PC-3 (cell line): ENCODE data around the gene MTHFD1. TPM values are rescaled to one million over a fixed set of nuclear protein-coding genes. Genes with fewer than 3 reads are reported as not detected.

ENCODE experiments used
- ATAC-seq: fragments of 200-7000 bp; cut with Tn5 transposase; 2 replicates; pipeline ENCODE4 v1.9.1; 2020; ENCODE audit warnings: mild to moderate bottlenecking, moderate library complexity
- BruUV-seq: library from RNA; stranded (reverse); fragments of 400-500 nt; replicated peaks from 2 replicates; lab custom pipeline; 2021; lab: Mats Ljungman, UMichigan
- CTCF ChIA-PET: fragments of 300-600 bp; sonication (Branson Sonifier 250); formaldehyde crosslinking; loops from one replicate; lab custom pipeline; 2022; ENCODE audit warnings: antibody characterized with exemption; lab: Charles Lee
- POLR2A ChIA-PET: fragments of 300-600 bp; sonication (Branson Sonifier 250); formaldehyde crosslinking; loops from one replicate; lab custom pipeline; 2022; ENCODE audit warnings: antibody characterized with exemption; ENCODE audit not compliant: unreplicated experiment; lab: Charles Lee
- DNase-seq: peaks from one replicate; pipeline ENCODE4 v3.0.0-alpha.2; 2015
- H2AFZ ChIP-seq: fragments of 300-600 bp; sonication (generic); 2 replicates; pipeline ENCODE4 v1.6.0; 2016; ENCODE audit warnings: antibody characterized with exemption, low read length
- H3F3A ChIP-seq: fragments of 300-600 bp; sonication (generic); one replicate; pipeline ENCODE4 v1.6.0; 2017; ENCODE audit warnings: antibody characterized with exemption, low read length, control low read depth, mild to moderate bottlenecking; ENCODE audit not compliant: unreplicated experiment
- H3K27ac ChIP-seq: fragments of 300-600 bp; sonication (generic); 2 replicates; pipeline ENCODE4 v1.5.1; 2016; ENCODE audit warnings: mild to moderate bottlenecking, low read length
- H3K27me3 ChIP-seq: fragments of 300-600 bp; sonication (generic); 2 replicates; pipeline ENCODE4 v1.6.1; 2016; ENCODE audit warnings: low read length, mixed read lengths
- H3K36me3 ChIP-seq: fragments of 300-600 bp; sonication (generic); 2 replicates; pipeline ENCODE4 v1.6.1; 2016; ENCODE audit warnings: low read depth, mixed run types, low read length, mixed read lengths
- H3K4me1 ChIP-seq: fragments of 300-600 bp; sonication (generic); 2 replicates; pipeline ENCODE4 v1.5.1; 2016; ENCODE audit warnings: low read length; ENCODE audit not compliant: insufficient read depth
- H3K4me2 ChIP-seq: fragments of 300-600 bp; sonication (generic); 2 replicates; pipeline ENCODE4 v1.6.0; 2016; ENCODE audit warnings: low read length
- H3K4me3 ChIP-seq: fragments of 300-600 bp; sonication (generic); 2 replicates; pipeline ENCODE4 v1.5.1; 2016; ENCODE audit warnings: mild to moderate bottlenecking, low read length, mixed read lengths
- H3K79me2 ChIP-seq: fragments of 300-600 bp; sonication (generic); 2 replicates; pipeline ENCODE4 v1.6.1; 2017; ENCODE audit warnings: low read length, mixed read lengths
- H3K9ac ChIP-seq: fragments of 300-600 bp; sonication (generic); 2 replicates; pipeline ENCODE4 v1.6.0; 2016; ENCODE audit warnings: mild to moderate bottlenecking, low read length
- H3K9me2 ChIP-seq: fragments of 300-600 bp; sonication (generic); replicated peaks from 2 replicates; pipeline ENCODE4 v1.6.1; 2016; ENCODE audit warnings: mixed run types, low read length, mixed read lengths
- H3K9me3 ChIP-seq: fragments of 300-600 bp; sonication (generic); 2 replicates; pipeline ENCODE4 v1.6.1; 2016; ENCODE audit warnings: low read length, mixed read lengths
- H4K20me1 ChIP-seq: fragments of 300-600 bp; sonication (generic); 2 replicates; pipeline ENCODE4 v1.6.1; 2016; ENCODE audit warnings: low read length, mixed read lengths
- CTCF ChIP-seq: fragments of 300-600 bp; sonication (generic); conservative IDR thresholded peaks from 2 replicates; pipeline ENCODE4 v1.5.1; 2017; ENCODE audit warnings: antibody characterized with exemption, low read depth, mild to moderate bottlenecking, low read length
- EZH2 ChIP-seq: fragments of 300-600 bp; sonication (generic); IDR thresholded peaks from one replicate; pipeline ENCODE4 v1.6.1; 2017; ENCODE audit warnings: antibody characterized with exemption, mild to moderate bottlenecking, low read length; ENCODE audit not compliant: unreplicated experiment
- EZH2phosphoT487 ChIP-seq: fragments of 300-600 bp; sonication (generic); IDR thresholded peaks from 2 replicates; pipeline ENCODE4 v1.6.1; 2018; ENCODE audit warnings: mild to moderate bottlenecking, antibody characterized with exemption, low read length, borderline replicate concordance
- intact Hi-C: fragments of 100-400 bp; cut with micrococcal nuclease; formaldehyde crosslinking; loops from 2 replicates; pipeline ENCODE4 v1.9.0; 2023
- total RNA-seq: library from RNA; depleted of rRNA; stranded (reverse); fragments of >200 nt; gene quantifications from 2 replicates; pipeline ENCODE4 v1.2.3, GENCODE V29; 2014

MTHFD1 gene
- total RNA-seq, 1 experiment from 2014 or later, result 89.3 TPM

DNA sequence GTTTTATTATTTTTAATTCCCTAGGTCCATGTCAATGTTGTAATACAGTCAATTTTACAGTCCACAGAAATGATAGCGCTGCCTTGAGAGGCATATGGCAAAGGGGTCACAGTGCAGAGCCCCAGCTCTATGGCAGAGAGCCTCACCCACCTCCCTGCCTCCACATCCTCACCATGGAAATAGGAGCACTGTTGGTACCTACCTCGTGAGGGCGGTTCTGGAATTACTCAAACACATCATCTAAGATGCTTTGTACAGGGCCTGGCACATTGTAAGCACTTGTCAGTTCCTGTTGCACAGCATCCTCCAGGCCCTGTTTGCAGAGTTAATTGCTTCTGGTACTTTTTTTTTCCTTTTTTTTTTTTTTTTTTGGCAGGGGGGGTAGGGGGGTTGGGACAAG, 73.1 kb downstream of the MTHFD1 start:
- no TSS peak for BruUV-seq
- CTCF ChIA-PET, result interaction anchor here (0.7 kb wide), 1 partner anchor 37 kb away, joined by 8 read pairs; no protein-coding TSS in a partner anchor
- intact Hi-C loops, result no loop called here

DNA sequence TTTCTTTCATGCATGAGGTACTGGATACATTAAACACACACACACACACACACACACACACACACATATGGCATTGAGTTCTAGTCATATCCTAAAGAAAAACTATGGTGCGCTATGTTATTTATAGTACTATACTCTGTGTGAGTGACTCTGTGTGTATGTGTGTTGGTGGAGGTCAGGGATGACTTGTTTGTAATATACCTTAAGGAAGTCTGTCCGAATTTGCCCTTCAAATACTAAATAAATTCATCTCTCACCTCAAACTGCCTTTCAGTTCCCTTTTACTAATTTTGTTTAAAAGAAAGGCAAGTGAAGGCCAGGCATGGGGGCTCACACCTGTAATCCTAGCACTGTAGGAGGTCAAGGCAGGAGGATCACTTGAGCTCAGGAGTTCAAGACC, 75.0 kb downstream of the MTHFD1 start:
- intact Hi-C loops, result no loop called here
- CTCF ChIA-PET, result no interaction called here

More for the DNA sequence above, 73.1 kb downstream of the MTHFD1 start:
- Histone ChIP-seq H3K27ac (no peak overlapping the region), H3K4me2 (no peak overlapping the region), H3F3A (no peaks in the 10 kb centered on the region), H3K4me3 (no peak overlapping the region), H3K4me1 (peaks cover 6% of the 10 kb centered on the region; the same call in 1 of the 2 replicates), H3K9ac (no peak overlapping the region), H4K20me1 (no peaks in the 10 kb centered on the region), H3K9me2 (no peaks in the 10 kb centered on the region), H2AFZ (no peak overlapping the region), H3K9me3 (no peaks in the 10 kb centered on the region), H3K27me3 (no peaks in the 10 kb centered on the region), H3K36me3 (peaks cover 27% of the 10 kb centered on the region), H3K79me2 (no peaks in the 10 kb centered on the region)
- TF ChIP-seq CTCF (no peak), EZH2phosphoT487 (no peak), EZH2 (no peak)
- no peak for ATAC-seq
- no peak for DNase-seq
- POLR2A ChIA-PET, result no interaction called here

More for the DNA sequence above, 75.0 kb downstream of the MTHFD1 start:
- H4K20me1 ChIP-seq, result no peaks in the 10 kb centered on the region
- H3K9ac ChIP-seq, result no peak overlapping the region
- no peak for ATAC-seq
- H3K27ac ChIP-seq, result no peak overlapping the region
- no peak for DNase-seq
- H2AFZ ChIP-seq, result no peak overlapping the region
- H3K9me3 ChIP-seq, result no peaks in the 10 kb centered on the region
- no TSS peak for BruUV-seq
- H3K4me3 ChIP-seq, result no peak overlapping the region
- no peaks in the 10 kb centered on the region for H3K79me2 ChIP-seq
- H3K4me1 ChIP-seq, result peaks cover 6% of the 10 kb centered on the region; the same call in 1 of the 2 replicates
- H3K27me3 ChIP-seq, result no peaks in the 10 kb centered on the region
- TF ChIP-seq CTCF (no peak), EZH2phosphoT487 (no peak), EZH2 (no peak)
- H3K36me3 ChIP-seq, result peaks cover 13% of the 10 kb centered on the region
- H3F3A ChIP-seq, result no peaks in the 10 kb centered on the region
- POLR2A ChIA-PET, result interaction anchor here (0.6 kb wide), 1 partner anchor 293 kb away, joined by 3 read pairs; no protein-coding TSS in a partner anchor
- no peak overlapping the region for H3K4me2 ChIP-seq
- H3K9me2 ChIP-seq, result no peaks in the 10 kb centered on the region
